OCI-LY7 (cell line): ENCODE results near the gene APRT. TPM values are rescaled to one million over a fixed set of nuclear protein-coding genes. Genes with fewer than 3 reads are reported as not detected.

Experiments
- BruUV-seq: library from RNA; stranded (reverse); fragments of 400-500 nt; replicated peaks from 2 replicates; lab custom pipeline; 2021; lab: Mats Ljungman, UMichigan
- CTCF ChIA-PET: fragments of 300-600 bp; sonication (Branson Sonifier 250); formaldehyde crosslinking; loops from one replicate; lab custom pipeline; 2022; ENCODE audit warnings: antibody characterized with exemption; ENCODE audit not compliant: unreplicated experiment; lab: Charles Lee
- POLR2A ChIA-PET: fragments of 300-600 bp; sonication (Branson Sonifier 250); formaldehyde crosslinking; loops from one replicate; lab custom pipeline; 2022; ENCODE audit warnings: antibody characterized with exemption; lab: Charles Lee
- DNase-seq: peaks from one replicate; pipeline ENCODE4 v3.0.0-alpha.2; 2015; ENCODE audit warnings: low spot score
- H2AFZ ChIP-seq: fragments of 200-600 bp; sonication (generic), shearing (Covaris generic); 2 replicates; pipeline ENCODE4 v1.6.1; 2014; ENCODE audit warnings: mild to moderate bottlenecking, antibody characterized with exemption, low read length, moderate library complexity
- H3K27ac ChIP-seq: fragments of 200-600 bp; sonication (generic); 2 replicates; pipeline ENCODE4 v1.5.1; 2014; ENCODE audit warnings: mixed run types, low read depth, mild to moderate bottlenecking, moderate library complexity, low read length, inconsistent platforms; ENCODE audit not compliant: poor library complexity, severe bottlenecking
- H3K36me3 ChIP-seq: fragments of 200-600 bp; sonication (generic); 2 replicates; pipeline ENCODE4 v1.6.1; 2014; ENCODE audit warnings: mild to moderate bottlenecking, antibody characterized with exemption, low read length, moderate library complexity, mixed read lengths; ENCODE audit not compliant: insufficient read depth
- H3K4me1 ChIP-seq: fragments of 200-600 bp; sonication (generic); 2 replicates; pipeline ENCODE4 v1.5.1; 2014; ENCODE audit warnings: mild to moderate bottlenecking, low read length; ENCODE audit not compliant: insufficient read depth, poor library complexity, severe bottlenecking
- H3K4me2 ChIP-seq: fragments of 200-600 bp; sonication (generic); 2 replicates; pipeline ENCODE4 v1.6.1; 2014; ENCODE audit warnings: mild to moderate bottlenecking, low read length
- H3K4me3 ChIP-seq: fragments of 200-600 bp; sonication (generic); 2 replicates; pipeline ENCODE4 v1.5.1; 2014; ENCODE audit warnings: mild to moderate bottlenecking, low read depth, low read length; ENCODE audit not compliant: poor library complexity, severe bottlenecking
- H3K79me2 ChIP-seq: fragments of 200-600 bp; sonication (generic); 2 replicates; pipeline ENCODE4 v1.6.1; 2016; ENCODE audit warnings: low read depth, mild to moderate bottlenecking, low read length, moderate library complexity, mixed read lengths; ENCODE audit not compliant: insufficient read depth
- H3K9me2 ChIP-seq: fragments of 200-600 bp; sonication (generic); 2 replicates; pipeline ENCODE4 v1.6.1; 2016; ENCODE audit warnings: mild to moderate bottlenecking, low read length, mixed read lengths; ENCODE audit not compliant: insufficient read depth
- H3K9me3 ChIP-seq: fragments of 200-600 bp; sonication (generic); 2 replicates; pipeline ENCODE4 v1.6.1; 2014; ENCODE audit warnings: mild to moderate bottlenecking, mixed run types, low read length, mixed read lengths
- H4K20me1 ChIP-seq: fragments of 200-600 bp; sonication (generic); 2 replicates; pipeline ENCODE4 v1.6.1; 2014; ENCODE audit warnings: mild to moderate bottlenecking, antibody characterized with exemption, low read length, moderate library complexity, mixed read lengths; ENCODE audit not compliant: insufficient read depth
- CTCF ChIP-seq: fragments of 200-600 bp; sonication (generic); conservative IDR thresholded peaks from 2 replicates; pipeline ENCODE4 v1.5.1; 2014; ENCODE audit warnings: mild to moderate bottlenecking, antibody characterized with exemption, low read length, moderate library complexity, mixed read lengths
- EZH2phosphoT487 ChIP-seq: fragments of 200-600 bp; sonication (generic); IDR thresholded peaks from 2 replicates; pipeline ENCODE4 v1.6.1; 2018; ENCODE audit warnings: low read depth, borderline replicate concordance, mild to moderate bottlenecking, mixed run types, antibody characterized with exemption, low read length, moderate library complexity, mixed read lengths
- intact Hi-C: fragments of 100-400 bp; cut with micrococcal nuclease; formaldehyde crosslinking; loops from one replicate; pipeline ENCODE4 v1.10.0; 2022; ENCODE audit not compliant: unreplicated experiment
- total RNA-seq, 2 experiments: library from RNA; depleted of rRNA in 1 of 2; stranded (reverse); fragments of >200 nt in 1 of 2; shearing (Covaris generic) in 1 of 2; gene quantifications; 2 replicates each; pipeline ENCODE4 v1.2.3, GENCODE V29; 2014 to 2022

APRT gene
- total RNA-seq, 2 experiments from 2014 or later, result 151 to 216 TPM

GRCh38 chr16:88833086-88833485 lies 21.4 kb upstream of the APRT start:
- ChIA-PET CTCF (interaction anchor here (0.6 kb wide), 1 partner anchor 652 kb away, joined by 3 read pairs; no protein-coding TSS in a partner anchor), POLR2A (interaction anchor here (0.6 kb wide), 1 partner anchor 863 kb away, joined by 4 read pairs; no protein-coding TSS in a partner anchor)
- TF ChIP-seq EZH2phosphoT487 (no peak), CTCF (no peak)

GRCh38 chr16:88831838-88832237 lies 20.1 kb upstream of the APRT start:
- intact Hi-C loops, result no loop called here
- no peaks in the 10 kb centered on the region for H4K20me1 ChIP-seq
- H3K79me2 ChIP-seq, result no peaks in the 10 kb centered on the region
- ChIA-PET CTCF (no interaction called here), POLR2A (no interaction called here)
- no peak for DNase-seq
- no peak overlapping the region for H3K4me2 ChIP-seq
- H3K36me3 ChIP-seq, result no peaks in the 10 kb centered on the region
- no TSS peak for BruUV-seq
- TF ChIP-seq CTCF (no peak), EZH2phosphoT487 (no peak)
- no peaks in the 10 kb centered on the region for H3K9me3 ChIP-seq
- H3K4me1 ChIP-seq, result no peaks in the 10 kb centered on the region
- H3K4me3 ChIP-seq, result no peak overlapping the region
- H3K27ac ChIP-seq, result no peak overlapping the region
- no peak overlapping the region for H2AFZ ChIP-seq
- H3K9me2 ChIP-seq, result no peaks in the 10 kb centered on the region

More at GRCh38 chr16:88833086-88833485, 21.4 kb upstream of the APRT start:
- Histone ChIP-seq H3K27ac (no peak overlapping the region), H3K4me2 (no peak overlapping the region), H3K79me2 (no peaks in the 10 kb centered on the region), H3K36me3 (no peaks in the 10 kb centered on the region), H3K4me3 (no peak overlapping the region), H3K4me1 (no peaks in the 10 kb centered on the region), H3K9me3 (no peaks in the 10 kb centered on the region), H4K20me1 (no peaks in the 10 kb centered on the region), H2AFZ (no peak overlapping the region), H3K9me2 (no peaks in the 10 kb centered on the region)
- no TSS peak for BruUV-seq
- no peak for DNase-seq
- intact Hi-C loops, result no loop called here

DNA sequence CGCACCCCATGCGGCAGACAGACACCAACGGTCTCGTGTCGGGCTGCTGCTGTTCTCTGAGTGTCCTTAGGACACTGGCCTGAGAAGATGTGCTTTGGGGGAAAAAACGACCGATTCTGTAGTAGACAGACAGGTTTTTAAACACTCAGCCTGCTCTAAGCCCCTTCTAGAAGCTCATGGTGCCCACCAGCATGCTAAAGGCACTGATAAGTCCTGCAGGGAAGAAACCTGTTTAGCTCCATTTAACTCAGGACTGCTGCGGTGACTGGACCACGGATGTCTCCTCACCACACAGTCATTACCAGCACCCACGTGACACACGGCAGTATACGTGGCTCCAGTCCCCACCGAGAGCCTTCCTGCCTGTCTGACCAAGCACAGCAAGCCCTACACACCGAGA lies 19.1 kb upstream of the APRT start:
- Histone ChIP-seq H3K27ac (no peak overlapping the region), H4K20me1 (no peaks in the 10 kb centered on the region), H3K9me3 (no peaks in the 10 kb centered on the region), H3K4me1 (no peaks in the 10 kb centered on the region), H3K9me2 (no peaks in the 10 kb centered on the region), H3K4me2 (no peak overlapping the region), H2AFZ (no peak overlapping the region), H3K36me3 (no peaks in the 10 kb centered on the region), H3K79me2 (no peaks in the 10 kb centered on the region), H3K4me3 (no peak overlapping the region)
- TF ChIP-seq EZH2phosphoT487 (no peak), CTCF (no peak)
- BruUV-seq, result no TSS peak
- intact Hi-C loops, result no loop called here
- DNase-seq, result no peak
- CTCF ChIA-PET, result no interaction called here
- POLR2A ChIA-PET, result interaction anchor here (0.6 kb wide), 1 partner anchor 686 kb away, joined by 4 read pairs; no protein-coding TSS in a partner anchor
